HEK293T (cell line): ENCODE results near the gene PPP1R14B.

Experiments
- CTCF ChIA-PET: fragments of 350-600 bp; formaldehyde crosslinking; extraction: SDS; loops from one replicate; lab custom pipeline; 2021; ENCODE audit warnings: antibody characterized with exemption, inconsistent platforms; lab: Yijun Ruan, JAX
- POLR2A ChIA-PET: fragments of 350-600 bp; formaldehyde crosslinking; extraction: SDS; loops from one replicate; lab custom pipeline; 2020; ENCODE audit warnings: antibody characterized with exemption, inconsistent platforms; lab: Yijun Ruan, JAX
- DNase-seq: peaks from one replicate; pipeline ENCODE4 v3.0.0; 2012; ENCODE audit warnings: mixed read lengths; ENCODE audit errors: extremely low spot score
- ARNT ChIP-seq: fragments of 450-650 bp; IDR thresholded peaks from 2 replicates; pipeline ENCODE4 v1.6.1; 2017; ENCODE audit warnings: mild to moderate bottlenecking
- BHLHE40 ChIP-seq: fragments of 450-650 bp; IDR thresholded peaks from 2 replicates; pipeline ENCODE4 v1.6.1; 2016; ENCODE audit warnings: mild to moderate bottlenecking, moderate library complexity, borderline replicate concordance
- CTBP1 ChIP-seq: fragments of 450-650 bp; IDR thresholded peaks from 2 replicates; pipeline ENCODE4 v1.6.1; 2016; ENCODE audit warnings: borderline replicate concordance
- ELF4 ChIP-seq: fragments of 450-650 bp; IDR thresholded peaks from 2 replicates; pipeline ENCODE4 v1.6.1; 2017; ENCODE audit warnings: antibody characterized with exemption
- FOXA1 ChIP-seq: fragments of 450-650 bp; IDR thresholded peaks from 2 replicates; pipeline ENCODE4 v1.6.1; 2016; ENCODE audit warnings: mild to moderate bottlenecking
- FOXK2 ChIP-seq: fragments of 450-650 bp; IDR thresholded peaks from 2 replicates; pipeline ENCODE4 v1.6.1; 2016; ENCODE audit warnings: mild to moderate bottlenecking
- FOXM1 ChIP-seq: fragments of 450-650 bp; IDR thresholded peaks from 2 replicates; pipeline ENCODE4 v1.6.1; 2017; ENCODE audit warnings: mild to moderate bottlenecking, borderline replicate concordance
- HDGF ChIP-seq: fragments of 450-650 bp; IDR thresholded peaks from 2 replicates; pipeline ENCODE4 v1.6.1; 2017; ENCODE audit warnings: antibody characterized with exemption, borderline replicate concordance
- L3MBTL2 ChIP-seq: fragments of 450-650 bp; conservative IDR thresholded peaks from 2 replicates; pipeline ENCODE4 v1.6.1; 2016; ENCODE audit warnings: mild to moderate bottlenecking
- LEF1 ChIP-seq: fragments of 450-650 bp; IDR thresholded peaks from 2 replicates; pipeline ENCODE4 v1.6.1; 2017; ENCODE audit warnings: mild to moderate bottlenecking, borderline replicate concordance
- NFRKB ChIP-seq: fragments of 450-650 bp; IDR thresholded peaks from 2 replicates; pipeline ENCODE4 v1.6.1; 2016; ENCODE audit warnings: mild to moderate bottlenecking, moderate library complexity
- PKNOX1 ChIP-seq: fragments of 450-650 bp; IDR thresholded peaks from 2 replicates; pipeline ENCODE4 v1.6.1; 2016
- SP1 ChIP-seq: fragments of 450-650 bp; IDR thresholded peaks from 2 replicates; pipeline ENCODE4 v1.6.1; 2017
- SUZ12 ChIP-seq: fragments of 450-650 bp; IDR thresholded peaks from 2 replicates; pipeline ENCODE4 v1.6.1; 2016; ENCODE audit warnings: mild to moderate bottlenecking
- TARDBP ChIP-seq: fragments of 450-650 bp; IDR thresholded peaks from 2 replicates; pipeline ENCODE4 v1.6.1; 2016
- ZNF384 ChIP-seq: fragments of 450-650 bp; IDR thresholded peaks from 2 replicates; pipeline ENCODE4 v1.6.1; 2016

The PPP1R14B gene

DNA sequence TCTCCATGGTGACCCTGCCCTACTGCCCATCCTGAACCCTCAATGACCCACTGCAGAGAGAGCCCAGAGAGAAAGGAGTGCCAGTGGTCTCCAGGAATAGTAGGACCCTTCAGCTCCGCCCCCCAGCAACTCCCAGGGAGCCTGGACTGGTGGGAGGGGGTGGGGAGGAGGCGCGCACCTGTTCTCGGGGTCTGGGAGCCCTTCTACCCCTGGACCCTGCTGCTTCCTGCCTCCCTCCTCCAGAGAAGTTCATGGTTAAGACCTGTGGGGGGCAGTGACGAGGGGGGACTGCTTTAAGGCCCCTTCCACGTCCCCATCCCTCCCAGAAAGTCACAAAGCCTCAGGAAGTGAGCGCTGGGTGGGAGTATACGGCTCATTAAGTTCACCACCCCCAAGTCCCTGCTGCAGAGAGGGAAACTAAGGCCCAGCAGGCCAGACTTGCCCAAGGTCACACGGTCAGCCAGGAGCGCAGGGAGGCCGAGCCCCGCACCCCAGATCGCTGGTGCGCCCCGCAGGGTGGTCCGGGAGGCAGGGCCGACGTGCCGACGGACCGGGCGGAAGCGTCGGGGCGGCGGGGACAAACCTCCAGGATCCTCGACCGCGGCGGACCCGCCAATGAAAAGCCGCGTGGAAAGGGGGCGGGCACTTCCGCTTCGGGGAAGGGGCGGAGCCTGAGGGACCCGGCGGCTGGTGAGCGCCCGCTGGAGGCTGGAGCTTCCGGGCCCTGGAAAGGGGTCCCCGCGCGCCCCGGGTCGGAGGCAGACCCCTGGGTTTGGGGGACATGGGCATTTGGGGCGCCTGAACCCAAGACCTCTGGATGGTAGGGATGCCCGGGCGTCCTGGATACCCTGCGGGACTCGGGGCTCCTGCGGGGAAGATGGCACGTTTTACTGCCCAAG, 20.9 kb downstream of the PPP1R14B start, which contains the start of the genes NUDT22 and TRPT1:
Gene NUDT22, plus strand, starts transcription at position 667 of the 899 bp plus-strand sequence. CDS start 379 bp downstream, outside the sequence.
Gene TRPT1, minus strand, starts transcription at position 579 of the 899 bp plus-strand sequence. Its CDS starts 326 bp downstream, at position 253.
- peak; percentile 89 for DNase-seq
- TF ChIP-seq FOXM1 (no peak), ELF4 (peak; percentile 50), L3MBTL2 (peak; percentile 42; the same call in 1 of the 2 replicates), SP1 (no peak)
- ChIA-PET POLR2A (interaction anchor here (0.8 to 2.0 kb wide), 16 partner anchors 9 to 92 kb away, joined by 3 to 11 read pairs (median 5); partner anchors contain the start of genes FKBP2, PPP1R14B, PRDX5 and STIP1), CTCF (interaction anchor here (0.5 to 1.9 kb wide), 5 partner anchors 17 to 382 kb away, joined by 3 to 5 read pairs (median 5); no protein-coding TSS in a partner anchor)

GRCh38 chr11:64224891-64225607, 21.7 kb downstream of the PPP1R14B start:
- ChIA-PET POLR2A (interaction anchor here (0.9 to 2.5 kb wide), 4 partner anchors 9 to 40 kb away, joined by 3 to 8 read pairs (median 4); partner anchors contain the start of genes FKBP2, STIP1 and VEGFB), CTCF (interaction anchor here (0.6 kb wide), 1 partner anchor 37 kb away, joined by 5 read pairs; no protein-coding TSS in a partner anchor)
- TF ChIP-seq NFRKB (no peak), CTBP1 (no peak), PKNOX1 (no peak), FOXA1 (no peak), L3MBTL2 (no peak), FOXM1 (no peak), ZNF384 (no peak), BHLHE40 (no peak), SP1 (no peak), ARNT (no peak), ELF4 (no peak), TARDBP (no peak), LEF1 (no peak), FOXK2 (no peak), SUZ12 (no peak), HDGF (no peak)
- DNase-seq, result no peak

DNA sequence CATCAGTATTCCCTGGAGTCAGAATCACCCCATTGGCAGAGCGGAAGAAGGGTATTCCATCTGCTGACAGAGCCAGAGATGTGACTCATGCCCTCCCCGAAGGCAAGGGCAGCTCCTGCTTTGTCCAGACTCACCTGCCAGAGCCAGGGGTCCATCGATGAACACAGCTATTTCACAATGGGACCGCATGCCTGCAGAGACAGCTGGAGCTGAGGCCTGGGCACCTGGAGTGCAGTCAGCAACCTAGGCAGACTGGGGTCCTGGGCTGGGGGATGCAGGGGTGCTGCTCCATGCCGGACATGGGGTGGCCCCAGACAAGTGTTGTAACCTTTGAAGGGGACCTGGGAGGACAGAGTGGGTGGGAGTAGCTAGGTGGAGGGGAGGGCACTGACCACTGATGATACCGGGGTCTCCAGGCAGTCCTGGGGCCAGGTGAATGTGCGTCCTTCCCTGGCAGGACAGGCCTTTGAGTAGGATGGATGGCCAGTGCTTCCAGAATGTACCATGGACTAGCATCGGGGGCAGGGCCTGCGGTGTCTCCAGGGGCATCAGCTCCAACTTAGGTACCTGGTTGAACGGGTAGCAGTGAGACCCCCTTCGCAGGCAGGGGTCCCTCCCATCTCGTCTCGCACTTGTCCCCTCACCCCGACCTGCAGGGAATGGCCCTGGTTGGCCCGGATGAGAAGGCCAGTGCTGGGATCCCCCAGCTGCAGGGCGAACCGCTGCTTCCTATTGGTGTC, 22.4 kb downstream of the PPP1R14B start:
- POLR2A ChIA-PET, result interaction anchor here (0.5 to 2.5 kb wide), 8 partner anchors 9 to 47 kb away, joined by 3 to 8 read pairs (median 4); partner anchors contain the start of genes FKBP2, STIP1 and VEGFB
- CTCF ChIA-PET, result interaction anchor here (0.6 to 1.7 kb wide), 2 partner anchors 20 to 77 kb away, joined by 3 to 4 read pairs; no protein-coding TSS in a partner anchor
- no peak for DNase-seq
- no peak for TF ChIP-seq BHLHE40
- no peak for TF ChIP-seq FOXM1
- no peak for TF ChIP-seq LEF1
- TF ChIP-seq HDGF, result no peak
- no peak for TF ChIP-seq CTBP1
- TF ChIP-seq TARDBP, result no peak
- no peak for TF ChIP-seq ZNF384
- TF ChIP-seq SUZ12, result no peak
- no peak for TF ChIP-seq L3MBTL2

DNA sequence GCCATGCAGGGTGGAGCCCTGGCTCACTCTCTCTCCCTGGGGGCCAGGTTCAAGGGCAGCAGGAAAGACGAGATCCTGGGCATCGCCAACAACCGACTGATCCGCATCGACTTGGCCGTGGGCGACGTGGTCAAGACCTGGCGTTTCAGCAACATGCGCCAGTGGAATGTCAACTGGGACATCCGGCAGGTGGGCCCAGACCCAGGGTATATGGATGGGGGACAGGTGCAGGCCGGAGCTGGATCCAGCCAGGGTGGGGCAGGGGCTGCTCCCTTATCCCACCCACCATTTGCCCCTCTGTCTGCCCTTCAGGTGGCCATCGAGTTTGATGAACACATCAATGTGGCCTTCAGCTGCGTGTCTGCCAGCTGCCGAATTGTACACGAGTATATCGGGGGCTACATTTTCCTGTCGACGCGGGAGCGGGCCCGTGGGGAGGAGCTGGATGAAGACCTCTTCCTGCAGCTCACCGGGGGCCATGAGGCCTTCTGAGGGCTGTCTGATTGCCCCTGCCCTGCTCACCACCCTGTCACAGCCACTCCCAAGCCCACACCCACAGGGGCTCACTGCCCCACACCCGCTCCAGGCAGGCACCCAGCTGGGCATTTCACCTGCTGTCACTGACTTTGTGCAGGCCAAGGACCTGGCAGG, 23.6 kb downstream of the PPP1R14B start:
- TF ChIP-seq ELF4, result no peak
- no peak for TF ChIP-seq FOXM1
- TF ChIP-seq FOXA1, result no peak
- CTCF ChIA-PET, result interaction anchor here (1.7 kb wide), 1 partner anchor 19 kb away, joined by 4 read pairs; no protein-coding TSS in a partner anchor
- POLR2A ChIA-PET, result interaction anchor here (0.6 to 2.5 kb wide), 3 partner anchors 12 to 38 kb away, joined by 3 to 8 read pairs (median 5); partner anchors contain the start of genes FKBP2 and STIP1
- no peak for DNase-seq

DNA sequence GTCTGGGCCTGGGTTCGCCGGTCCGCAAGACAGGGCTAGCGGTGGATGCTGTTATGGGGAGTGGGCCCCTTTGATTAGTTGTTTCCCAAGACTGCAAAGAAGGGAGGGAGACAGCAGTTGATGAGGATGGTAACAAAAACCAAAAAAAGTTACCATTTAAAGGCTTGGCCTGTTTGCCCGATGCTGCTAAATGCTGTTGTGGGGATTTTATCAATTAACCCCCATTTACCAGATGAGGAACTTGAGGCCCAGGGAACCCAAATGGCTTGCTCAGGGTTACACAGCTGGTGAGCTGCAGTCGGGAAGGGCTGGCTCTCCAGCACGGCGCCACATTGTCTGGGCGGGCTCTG, 24.1 kb downstream of the PPP1R14B start:
- CTCF ChIA-PET, result no interaction called here
- no peak for DNase-seq
- TF ChIP-seq TARDBP, result no peak
- no peak for TF ChIP-seq SUZ12
- no peak for TF ChIP-seq ELF4
- no peak for TF ChIP-seq LEF1
- TF ChIP-seq NFRKB, result no peak
- TF ChIP-seq ZNF384, result no peak
- TF ChIP-seq L3MBTL2, result no peak
- TF ChIP-seq FOXA1, result no peak
- no peak for TF ChIP-seq CTBP1
- no peak for TF ChIP-seq FOXM1
- no peak for TF ChIP-seq PKNOX1
- no peak for TF ChIP-seq ARNT
- TF ChIP-seq SP1, result no peak
- no peak for TF ChIP-seq FOXK2
- TF ChIP-seq BHLHE40, result no peak
- no peak for TF ChIP-seq HDGF
- POLR2A ChIA-PET, result interaction anchor here (2.5 kb wide), 1 partner anchor 37 kb away, joined by 8 read pairs; the partner anchor contains the start of gene STIP1
